Naive thymus-derived CD4-positive, alpha-beta T cell (primary cell): ENCODE results near the gene LPP. TPM values are rescaled to one million over a fixed set of nuclear protein-coding genes. Genes with fewer than 3 reads are reported as not detected.

Experiments used
- ATAC-seq: fragments of 150-1000 bp; cut with Tn5 transposase; 2 replicates; pipeline ENCODE4 v1.10.0; 2021; ENCODE audit warnings: mild to moderate bottlenecking, moderate library complexity
- CTCF ChIA-PET: fragments of 350-600 bp; sonication (Branson Sonifier 250); formaldehyde crosslinking; loops from one replicate; lab custom pipeline; 2021; ENCODE audit warnings: antibody characterized with exemption; lab: Charles Lee
- POLR2A ChIA-PET: fragments of 350-600 bp; sonication (Branson Sonifier 250); formaldehyde crosslinking; loops from one replicate; lab custom pipeline; 2021; ENCODE audit warnings: antibody characterized with exemption, inconsistent platforms; lab: Charles Lee
- DNase-seq, 9 donors: peaks; one replicate each; pipeline versions ENCODE4 v3.0.0 to v3.0.0-alpha.2; 2020 to 2022; ENCODE audit warnings: mixed read lengths in 1 of 9
- H3K27ac ChIP-seq: one replicate; pipeline ENCODE4 v1.7.0; 2013; ENCODE audit warnings: mild to moderate bottlenecking, low read depth, low read length, moderate library complexity
- H3K27me3 ChIP-seq, 2 donors: one replicate each; pipeline ENCODE4 v1.7.0; 2013; ENCODE audit warnings: low read length in 2 of 2, mild to moderate bottlenecking in 2 of 2, moderate library complexity in 2 of 2; ENCODE audit not compliant: control insufficient read depth in 2 of 2, insufficient read depth in 2 of 2
- H3K36me3 ChIP-seq, 3 experiments: 1 replicate in 2 of 3; 2 replicates in 1 of 3; pipeline ENCODE4 v1.7.0; 2013; ENCODE audit warnings: low read length in 3 of 3, mild to moderate bottlenecking in 3 of 3, moderate library complexity in 1 of 3; ENCODE audit not compliant: insufficient read depth in 3 of 3, control insufficient read depth in 2 of 3
- H3K4me1 ChIP-seq, 2 donors: one replicate each; pipeline ENCODE4 v1.7.0; 2013; ENCODE audit warnings: low read length in 2 of 2, mild to moderate bottlenecking in 2 of 2, moderate library complexity in 1 of 2; ENCODE audit not compliant: control insufficient read depth in 2 of 2, insufficient read depth in 2 of 2
- H3K4me3 ChIP-seq: 2 replicates; pipeline ENCODE4 v1.7.0; 2013; ENCODE audit warnings: mild to moderate bottlenecking, low read length
- H3K9me3 ChIP-seq, 3 experiments: 1 replicate in 2 of 3; 2 replicates in 1 of 3; pipeline ENCODE4 v1.7.0; 2013; ENCODE audit warnings: low read length in 3 of 3; ENCODE audit not compliant: control insufficient read depth in 2 of 3
- H3K27ac Mint-ChIP-seq, 9 donors: one replicate each; pipeline ENCODE4 v1.8.0; 2020 to 2022; ENCODE audit warnings: mixed read lengths in 9 of 9, mild to moderate bottlenecking in 8 of 9, moderate library complexity in 5 of 9, inconsistent platforms in 2 of 9
- H3K27me3 Mint-ChIP-seq, 5 donors: one replicate each; pipeline ENCODE4 v1.8.0; 2021 to 2022; ENCODE audit warnings: mixed read lengths in 5 of 5, mild to moderate bottlenecking in 1 of 5
- H3K36me3 Mint-ChIP-seq, 5 donors: one replicate each; pipeline ENCODE4 v1.8.0; 2020 to 2022; ENCODE audit warnings: mixed read lengths in 5 of 5, mild to moderate bottlenecking in 3 of 5, inconsistent platforms in 1 of 5
- H3K4me1 Mint-ChIP-seq, 7 donors: one replicate each; pipeline ENCODE4 v1.8.0; 2020 to 2022; ENCODE audit warnings: mixed read lengths in 7 of 7, mild to moderate bottlenecking in 3 of 7, inconsistent platforms in 1 of 7
- H3K4me3 Mint-ChIP-seq, 10 donors: one replicate each; pipeline ENCODE4 v1.8.0; 2020 to 2022; ENCODE audit warnings: mild to moderate bottlenecking in 10 of 10, mixed read lengths in 10 of 10, moderate library complexity in 6 of 10, inconsistent platforms in 2 of 10
- H3K9me3 Mint-ChIP-seq, 11 donors: one replicate each; pipeline ENCODE4 v1.8.0; 2020 to 2022; ENCODE audit warnings: mixed read lengths in 11 of 11, mild to moderate bottlenecking in 4 of 11, inconsistent platforms in 1 of 11, moderate library complexity in 1 of 11
- intact Hi-C, 2 donors: fragments of 100-400 bp; cut with micrococcal nuclease; formaldehyde crosslinking; loops; one replicate each; pipeline ENCODE4 v1.15.1; 2023
- polyA plus RNA-seq, 2 donors: library from polyadenylated mRNA; unstranded; fragments of 300-500 nt; fragmentation: Illumina TruSeq; gene quantifications; one replicate each; pipeline ENCODE4 v1.2.3, GENCODE V29; 2021
- total RNA-seq, 6 experiments: library from RNA in 5 of 6; stranded (reverse) in 5 of 6; gene quantifications; 1 replicate in 5 of 6; 2 replicates in 1 of 6; pipeline ENCODE4 v1.2.3 and lab custom pipeline; 2021 to 2026

The LPP gene
- total and polyA plus RNA-seq, 7 experiments from 2014 or later = 10.3 to 95.2 (median 19.5) TPM

- ChIA-PET CTCF (interaction anchor here (0.7 kb wide), 1 partner anchor 142 kb away, joined by 3 read pairs; no protein-coding TSS in a partner anchor), POLR2A (interaction anchor here (0.6 kb wide), 2 partner anchors 8 to 1141 kb away, joined by 3 to 5 read pairs; no protein-coding TSS in a partner anchor)
- Mint-ChIP-seq H3K27me3 (no peaks in the 10 kb centered on the region), H3K4me3 (no peak overlapping the region), H3K9me3 (peaks cover 0 to 4% (median 0%) of the 10 kb centered on the region in 11 donors), H3K36me3 (peaks cover 0 to 8% (median 0%) of the 10 kb centered on the region in 5 donors), H3K27ac (no peak overlapping the region), H3K4me1 (peaks cover 0 to 5% (median 0%) of the 10 kb centered on the region in 7 donors)
- no peak for DNase-seq
- Histone ChIP-seq H3K9me3 (no peaks in the 10 kb centered on the region), H3K4me3 (no peak overlapping the region), H3K36me3 (no peaks in the 10 kb centered on the region), H3K27me3 (no peaks in the 10 kb centered on the region), H3K4me1 (no peaks in the 10 kb centered on the region), H3K27ac (no peak overlapping the region)
- intact Hi-C loops = no loop called here
- peak; percentile 47 for ATAC-seq
Observed at GRCh38 chr3:188900421-188900951, 746.5 kb downstream of the LPP start.

GRCh38 chr3:188901126-188901525 lies 747.2 kb downstream of the LPP start:
- Mint-ChIP-seq H3K36me3 (peaks cover 0 to 8% (median 0%) of the 10 kb centered on the region in 5 donors), H3K9me3 (peaks cover 0 to 4% (median 0%) of the 10 kb centered on the region in 11 donors), H3K27ac (no peak overlapping the region), H3K27me3 (no peaks in the 10 kb centered on the region), H3K4me3 (no peak overlapping the region), H3K4me1 (peaks cover 0 to 5% (median 0%) of the 10 kb centered on the region in 7 donors)
- no peak overlapping the region for H3K27ac ChIP-seq
- no peak for DNase-seq
- no peaks in the 10 kb centered on the region for H3K36me3 ChIP-seq
- ChIA-PET POLR2A (no interaction called here), CTCF (interaction anchor here (0.7 kb wide), 1 partner anchor 141 kb away, joined by 3 read pairs; no protein-coding TSS in a partner anchor)
- H3K9me3 ChIP-seq = no peaks in the 10 kb centered on the region
- H3K27me3 ChIP-seq = no peaks in the 10 kb centered on the region
- no peak for ATAC-seq
- no peak overlapping the region for H3K4me3 ChIP-seq
- intact Hi-C loops = no loop called here
- no peaks in the 10 kb centered on the region for H3K4me1 ChIP-seq

GRCh38 chr3:188901671-188902287 lies 747.8 kb downstream of the LPP start:
- H3K4me1 ChIP-seq = no peaks in the 10 kb centered on the region
- H3K4me3 Mint-ChIP-seq = no peak overlapping the region
- no peak overlapping the region for H3K27ac ChIP-seq
- CTCF ChIA-PET = no interaction called here
- no peaks in the 10 kb centered on the region for H3K9me3 ChIP-seq
- no peak overlapping the region for H3K27ac Mint-ChIP-seq
- H3K36me3 Mint-ChIP-seq = peaks cover 0 to 8% (median 0%) of the 10 kb centered on the region in 5 donors
- no peaks in the 10 kb centered on the region for H3K27me3 ChIP-seq
- no peaks in the 10 kb centered on the region for H3K27me3 Mint-ChIP-seq
- H3K4me1 Mint-ChIP-seq = peaks cover 0 to 5% (median 0%) of the 10 kb centered on the region in 7 donors
- peaks cover 0 to 4% (median 0%) of the 10 kb centered on the region in 11 donors for H3K9me3 Mint-ChIP-seq
- intact Hi-C loops = no loop called here
- H3K4me3 ChIP-seq = no peak overlapping the region
- DNase-seq (no peak), ATAC-seq (no peak)
- POLR2A ChIA-PET = no interaction called here
- no peaks in the 10 kb centered on the region for H3K36me3 ChIP-seq

- Histone ChIP-seq H3K36me3 (no peaks in the 10 kb centered on the region), H3K27me3 (no peaks in the 10 kb centered on the region), H3K4me3 (no peak overlapping the region), H3K4me1 (no peaks in the 10 kb centered on the region), H3K27ac (no peak overlapping the region), H3K9me3 (no peaks in the 10 kb centered on the region)
- ATAC-seq = no peak
- Mint-ChIP-seq H3K4me3 (no peak overlapping the region), H3K27me3 (no peaks in the 10 kb centered on the region), H3K9me3 (peaks cover 0 to 4% (median 0%) of the 10 kb centered on the region in 11 donors), H3K27ac (no peak overlapping the region), H3K4me1 (peaks cover 0 to 10% (median 0%) of the 10 kb centered on the region in 7 donors), H3K36me3 (peaks cover 0 to 8% (median 0%) of the 10 kb centered on the region in 5 donors)
- intact Hi-C loops = no loop called here
- ChIA-PET POLR2A (interaction anchor here (0.7 kb wide), 1 partner anchor 101 kb away, joined by 3 read pairs; no protein-coding TSS in a partner anchor), CTCF (no interaction called here)
- no peak for DNase-seq
Observed at GRCh38 chr3:188904670-188905069, 750.7 kb downstream of the LPP start.

GRCh38 chr3:188905547-188905946 lies 751.6 kb downstream of the LPP start:
- intact Hi-C loops = no loop called here
- POLR2A ChIA-PET = no interaction called here
- ATAC-seq = peak; percentile 60
- Histone ChIP-seq H3K27ac (no peak overlapping the region), H3K9me3 (no peaks in the 10 kb centered on the region), H3K27me3 (no peaks in the 10 kb centered on the region), H3K4me3 (no peak overlapping the region), H3K4me1 (no peaks in the 10 kb centered on the region), H3K36me3 (no peaks in the 10 kb centered on the region)
- H3K4me3 Mint-ChIP-seq = no peak overlapping the region
- CTCF ChIA-PET = no interaction called here
- DNase-seq = no peak
- H3K9me3 Mint-ChIP-seq = peaks cover 0 to 6% (median 0%) of the 10 kb centered on the region in 11 donors
- H3K36me3 Mint-ChIP-seq = peaks cover 0 to 6% (median 0%) of the 10 kb centered on the region in 5 donors
- no peak overlapping the region for H3K27ac Mint-ChIP-seq
- H3K27me3 Mint-ChIP-seq = no peaks in the 10 kb centered on the region
- H3K4me1 Mint-ChIP-seq = peaks cover 0 to 7% (median 0%) of the 10 kb centered on the region in 7 donors

GRCh38 chr3:188906236-188906635 lies 752.3 kb downstream of the LPP start:
- H3K9me3 ChIP-seq = no peaks in the 10 kb centered on the region
- Mint-ChIP-seq H3K27me3 (no peaks in the 10 kb centered on the region), H3K36me3 (peaks cover 0 to 6% (median 0%) of the 10 kb centered on the region in 5 donors), H3K27ac (no peak overlapping the region), H3K4me1 (peaks cover 0 to 5% (median 0%) of the 10 kb centered on the region in 7 donors), H3K9me3 (peaks cover 0 to 6% (median 0%) of the 10 kb centered on the region in 11 donors), H3K4me3 (no peak overlapping the region)
- no peaks in the 10 kb centered on the region for H3K36me3 ChIP-seq
- no peaks in the 10 kb centered on the region for H3K4me1 ChIP-seq
- CTCF ChIA-PET = no interaction called here
- POLR2A ChIA-PET = interaction anchor here (0.6 kb wide), 1 partner anchor 65 kb away, joined by 3 read pairs; no protein-coding TSS in a partner anchor
- DNase-seq (no peak), ATAC-seq (no peak)
- H3K27me3 ChIP-seq = no peaks in the 10 kb centered on the region
- H3K4me3 ChIP-seq = no peak overlapping the region
- no peak overlapping the region for H3K27ac ChIP-seq
- intact Hi-C loops = no loop called here
